ENCODE measurements around the gene KLHL3. TPM values are rescaled to one million over a fixed set of nuclear protein-coding genes. Genes with fewer than 3 reads are reported as not detected.

KLHL3 gene
- total RNA-seq, 1 donor from 2014 or later = 7.5 TPM

DNA sequence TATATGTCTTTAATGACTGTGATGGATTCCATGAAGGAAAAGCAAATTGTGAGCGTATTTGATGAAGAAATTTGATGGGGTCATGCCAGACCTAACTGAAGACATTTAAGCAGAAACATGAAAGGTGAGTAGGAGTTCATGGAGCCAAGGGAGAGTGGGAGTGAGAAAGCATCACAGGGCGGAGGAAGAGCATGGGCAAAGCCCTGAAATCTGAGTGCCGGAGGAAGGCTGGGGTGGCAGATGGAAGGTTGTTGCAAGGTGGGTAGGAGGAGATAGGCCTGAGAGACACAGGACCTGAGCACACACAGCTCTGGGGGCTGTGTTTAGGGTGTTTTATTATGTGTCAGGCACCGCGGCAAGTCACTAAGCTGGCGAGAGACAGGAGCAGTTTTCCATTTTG, 136.4 kb downstream of the KLHL3 start:
- DNase-seq (ENCODE audit: low spot score in 2 of 2) = no peak

DNA sequence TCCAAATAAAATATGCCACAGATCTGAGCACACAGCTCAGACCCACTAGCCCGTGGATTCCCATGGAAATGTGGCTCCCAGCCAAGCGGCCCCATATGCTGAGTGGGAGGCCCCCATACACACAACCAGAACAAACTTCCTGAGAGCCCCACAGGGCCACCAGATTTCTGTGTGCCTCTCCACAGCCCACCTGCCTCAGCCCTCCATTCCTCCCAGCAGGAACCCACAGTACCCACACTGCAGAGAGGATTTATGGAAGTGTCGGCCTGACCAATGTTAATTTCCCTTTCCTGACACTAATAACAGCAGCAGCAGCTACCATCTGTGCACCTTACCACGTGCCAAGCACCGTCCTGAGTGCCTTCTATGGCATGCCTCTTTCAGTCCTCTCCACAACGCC, 137.5 kb downstream of the KLHL3 start:
- no peak for DNase-seq (ENCODE audit: low spot score in 2 of 2)
- Histone ChIP-seq H3K27me3 (no peaks in the 10 kb centered on the region), H3K27ac (no peak overlapping the region), H3K4me1 (no peaks in the 10 kb centered on the region), H3K4me3 (no peak overlapping the region), H3K36me3 (no peaks in the 10 kb centered on the region), H3K9me3 (no peaks in the 10 kb centered on the region)
- TF ChIP-seq, protein P1, sequence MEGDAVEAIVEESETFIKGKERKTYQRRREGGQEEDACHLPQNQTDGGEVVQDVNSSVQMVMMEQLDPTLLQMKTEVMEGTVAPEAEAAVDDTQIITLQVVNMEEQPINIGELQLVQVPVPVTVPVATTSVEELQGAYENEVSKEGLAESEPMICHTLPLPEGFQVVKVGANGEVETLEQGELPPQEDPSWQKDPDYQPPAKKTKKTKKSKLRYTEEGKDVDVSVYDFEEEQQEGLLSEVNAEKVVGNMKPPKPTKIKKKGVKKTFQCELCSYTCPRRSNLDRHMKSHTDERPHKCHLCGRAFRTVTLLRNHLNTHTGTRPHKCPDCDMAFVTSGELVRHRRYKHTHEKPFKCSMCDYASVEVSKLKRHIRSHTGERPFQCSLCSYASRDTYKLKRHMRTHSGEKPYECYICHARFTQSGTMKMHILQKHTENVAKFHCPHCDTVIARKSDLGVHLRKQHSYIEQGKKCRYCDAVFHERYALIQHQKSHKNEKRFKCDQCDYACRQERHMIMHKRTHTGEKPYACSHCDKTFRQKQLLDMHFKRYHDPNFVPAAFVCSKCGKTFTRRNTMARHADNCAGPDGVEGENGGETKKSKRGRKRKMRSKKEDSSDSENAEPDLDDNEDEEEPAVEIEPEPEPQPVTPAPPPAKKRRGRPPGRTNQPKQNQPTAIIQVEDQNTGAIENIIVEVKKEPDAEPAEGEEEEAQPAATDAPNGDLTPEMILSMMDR (IDR thresholded peaks at IDR 0.05) = no peak
- intact Hi-C loops (cut with DNase I) = no loop called here

More for the DNA sequence above, 136.4 kb downstream of the KLHL3 start:
- H3K9me3 ChIP-seq = no peaks in the 10 kb centered on the region
- H3K27me3 ChIP-seq = no peaks in the 10 kb centered on the region
- no peak overlapping the region for H3K4me3 ChIP-seq
- TF ChIP-seq, protein P1 (IDR thresholded peaks at IDR 0.05) = no peak
- H3K36me3 ChIP-seq = no peaks in the 10 kb centered on the region
- intact Hi-C loops (cut with DNase I) = no loop called here
- H3K4me1 ChIP-seq = no peaks in the 10 kb centered on the region
- H3K27ac ChIP-seq = no peak overlapping the region

DNA sequence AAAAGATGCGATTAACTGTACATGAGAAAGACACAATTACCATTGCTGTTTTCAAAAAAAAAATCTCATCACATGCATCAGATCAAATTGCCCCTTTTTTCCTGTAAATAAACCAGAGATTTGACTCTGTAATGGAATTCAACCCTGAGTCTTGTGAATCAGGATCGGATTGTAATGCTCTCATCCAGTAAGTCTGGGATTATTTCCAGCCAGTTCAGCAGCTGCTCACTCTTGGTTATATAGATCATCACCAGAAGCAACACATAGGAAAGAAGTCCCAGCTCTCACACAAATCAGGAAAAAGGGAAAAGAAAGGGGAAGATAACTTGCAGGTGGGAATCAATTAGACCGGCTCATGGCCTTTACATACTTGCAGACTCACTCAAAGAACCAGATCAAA, 138.9 kb downstream of the KLHL3 start:
- no peaks in the 10 kb centered on the region for H3K27me3 ChIP-seq
- no peak overlapping the region for H3K4me3 ChIP-seq
- DNase-seq (ENCODE audit: low spot score in 2 of 2) = no peak
- intact Hi-C loops (cut with DNase I) = no loop called here
- H3K27ac ChIP-seq = no peak overlapping the region
- H3K36me3 ChIP-seq = no peaks in the 10 kb centered on the region
- H3K4me1 ChIP-seq = no peaks in the 10 kb centered on the region
- peaks cover 0 to 6% of the 10 kb centered on the region in 2 donors for H3K9me3 ChIP-seq
- TF ChIP-seq, protein P1 (IDR thresholded peaks at IDR 0.05) = no peak

DNA sequence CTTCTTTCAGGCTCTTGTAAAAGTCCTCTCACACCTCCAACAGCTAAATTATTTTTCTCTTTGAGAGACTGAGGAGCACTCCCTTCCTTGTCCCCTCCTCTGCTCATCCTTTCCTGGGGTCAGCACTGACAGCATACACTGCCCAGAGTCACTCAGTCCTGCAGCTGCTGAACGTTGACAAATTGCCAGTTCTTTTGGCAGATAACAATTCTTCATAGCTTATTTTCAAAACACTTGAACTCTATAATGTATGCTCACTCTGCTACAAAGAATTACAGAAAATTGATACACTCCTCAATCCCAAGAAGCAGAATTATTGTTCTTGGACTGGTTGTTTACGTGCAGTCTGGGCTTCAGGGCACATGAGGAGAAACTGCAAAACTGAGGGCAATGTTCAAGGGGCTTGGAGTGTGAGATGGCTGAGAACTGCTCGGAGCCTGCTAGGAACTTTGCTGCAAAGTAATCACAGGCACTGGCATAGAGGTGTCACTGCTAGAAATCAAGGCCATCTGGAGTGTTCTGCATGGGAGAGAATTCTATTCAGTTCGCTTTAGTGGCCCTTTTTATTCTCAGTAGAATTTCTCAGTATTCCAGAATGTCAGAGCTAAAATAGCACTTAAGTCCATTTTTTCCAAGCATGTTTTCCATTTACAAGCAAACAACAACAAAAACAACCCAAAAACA, 140.4 kb downstream of the KLHL3 start:
- no peaks in the 10 kb centered on the region for H3K27me3 ChIP-seq
- H3K4me3 ChIP-seq = no peak overlapping the region
- no peak overlapping the region for H3K27ac ChIP-seq
- DNase-seq (ENCODE audit: low spot score in 2 of 2) = no peak
- H3K4me1 ChIP-seq = no peaks in the 10 kb centered on the region
- peaks cover 0 to 11% of the 10 kb centered on the region in 2 donors for H3K9me3 ChIP-seq
- H3K36me3 ChIP-seq = no peaks in the 10 kb centered on the region
- intact Hi-C loops (cut with DNase I) = no loop called here
- TF ChIP-seq, protein P1 (IDR thresholded peaks at IDR 0.05) = no peak

DNA sequence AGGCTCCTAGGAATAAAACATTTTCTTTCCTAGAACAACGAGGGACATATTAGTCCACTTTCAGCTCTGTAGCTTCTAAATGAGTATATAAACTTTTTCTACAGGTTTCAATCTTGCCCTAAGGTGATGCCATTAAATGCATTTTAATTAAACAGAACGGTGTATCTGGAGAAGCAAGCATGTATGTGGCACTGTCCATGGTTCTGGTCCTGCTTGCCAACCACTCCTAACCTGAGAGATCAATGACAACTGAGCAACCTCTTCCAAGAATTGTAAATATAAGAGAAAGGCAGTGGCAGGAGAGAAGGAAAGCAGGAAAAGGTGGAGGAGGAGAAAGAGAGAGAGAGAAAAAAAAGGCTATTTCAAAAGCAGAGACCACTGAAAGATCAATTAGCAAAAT, 141.2 kb downstream of the KLHL3 start:
- Histone ChIP-seq H3K27ac (no peak overlapping the region), H3K9me3 (peaks cover 0 to 12% of the 10 kb centered on the region in 2 donors), H3K27me3 (no peaks in the 10 kb centered on the region), H3K4me3 (no peak overlapping the region), H3K36me3 (no peaks in the 10 kb centered on the region), H3K4me1 (no peaks in the 10 kb centered on the region)
- no peak for DNase-seq (ENCODE audit: low spot score in 2 of 2)
- intact Hi-C loops (cut with DNase I) = no loop called here
- TF ChIP-seq, protein P1 (IDR thresholded peaks at IDR 0.05) = no peak
